GM12878 (cell line): ENCODE measurements around the gene ZNF581. TPM values are rescaled to one million over a fixed set of nuclear protein-coding genes. Genes with fewer than 3 reads are reported as not detected.

Experiments
- ATAC-seq: fragments of 200-7000 bp; cut with Tn5 transposase; 3 replicates; pipeline ENCODE4 v1.9.1; 2020; ENCODE audit warnings: mild to moderate bottlenecking, moderate library complexity
- BruUV-seq: library from RNA; stranded (reverse); fragments of 400-500 nt; replicated peaks from 2 replicates; lab custom pipeline; 2021; lab: Mats Ljungman, UMichigan
- CTCF ChIA-PET: fragments of 300-600 bp; sonication (Branson Sonifier 250); formaldehyde crosslinking; extraction: SDS; loops from one replicate; lab custom pipeline; 2021; ENCODE audit warnings: inconsistent platforms; lab: Yijun Ruan, JAX
- POLR2A ChIA-PET: fragments of 350-600 bp; formaldehyde crosslinking; extraction: SDS; loops from one replicate; lab custom pipeline; 2021; ENCODE audit warnings: inconsistent platforms; lab: Charles Lee
- RAD21 ChIA-PET: fragments of 300-600 bp; sonication (Branson Sonifier 250); formaldehyde crosslinking; loops from one replicate; lab custom pipeline; 2023; ENCODE audit warnings: antibody characterized with exemption; ENCODE audit not compliant: unreplicated experiment; lab: Charles Lee
- SMC1A ChIA-PET: fragments of 300-600 bp; sonication (Branson Sonifier 250); formaldehyde crosslinking; loops from one replicate; lab custom pipeline; 2023; ENCODE audit not compliant: unreplicated experiment, uncharacterized antibody; lab: Charles Lee
- DNase-seq: peaks from one replicate; pipeline ENCODE4 v3.0.0-alpha.2; 2011; ENCODE audit warnings: low read depth, low spot score
- FAIRE-seq: peaks from 3 replicates; lab custom pipeline; 2011; peaks lifted over from hg19 to GRCh38; lab: Jason Lieb, UNC
- H2AFZ ChIP-seq: 2 replicates; pipeline ENCODE4 v1.6.0; 2011; ENCODE audit warnings: low read depth, low read length, control low read depth; ENCODE audit not compliant: control insufficient read depth
- H3K27ac ChIP-seq: 2 replicates; pipeline ENCODE4 v1.5.1; 2011; ENCODE audit warnings: control low read depth; ENCODE audit not compliant: control insufficient read depth, insufficient read depth
- H3K27me3 ChIP-seq, 2 experiments: replicated peaks in 1 of 2; 2 replicates each; pipeline versions ENCODE4 v1.6.0 to v1.6.1; 2011; ENCODE audit warnings: low read length in 1 of 2; ENCODE audit not compliant: control insufficient read depth in 2 of 2, insufficient read depth in 2 of 2
- H3K36me3 ChIP-seq, 2 experiments: 2 replicates each; pipeline ENCODE4 v1.5.1; 2011; ENCODE audit warnings: low read length in 1 of 2; ENCODE audit not compliant: control insufficient read depth in 2 of 2, insufficient read depth in 2 of 2
- H3K4me1 ChIP-seq: 2 replicates; pipeline ENCODE4 v1.6.1; 2011; ENCODE audit warnings: mild to moderate bottlenecking, low read length, moderate library complexity, mixed read lengths; ENCODE audit not compliant: control insufficient read depth, insufficient read depth
- H3K4me2 ChIP-seq: 2 replicates; pipeline ENCODE4 v1.6.0; 2011; ENCODE audit warnings: control low read depth; ENCODE audit not compliant: control insufficient read depth, insufficient read depth
- H3K4me3 ChIP-seq: fragments of 200-600 bp; sonication (generic); 2 replicates; pipeline ENCODE4 v1.5.1; 2016
- H3K79me2 ChIP-seq: 2 replicates; pipeline ENCODE4 v1.6.0; 2011; ENCODE audit warnings: low read length; ENCODE audit not compliant: control insufficient read depth, insufficient read depth
- H3K9ac ChIP-seq: 2 replicates; pipeline ENCODE4 v1.8.0; 2011; ENCODE audit warnings: low read length, control low read depth, mixed read lengths; ENCODE audit not compliant: control insufficient read depth, insufficient read depth
- H3K9me3 ChIP-seq: replicated peaks from 3 replicates; pipeline ENCODE4 v1.5.1; 2011; ENCODE audit warnings: mild to moderate bottlenecking, low read length; ENCODE audit not compliant: control insufficient read depth, insufficient read depth
- H4K20me1 ChIP-seq: 2 replicates; pipeline ENCODE4 v1.6.0; 2011; ENCODE audit not compliant: control insufficient read depth, insufficient read depth
- BCLAF1 ChIP-seq: fragments of 450-650 bp; IDR thresholded peaks from 2 replicates; pipeline ENCODE4 v1.6.1; 2017; ENCODE audit warnings: antibody characterized with exemption, mild to moderate bottlenecking, moderate library complexity
- BHLHE40 ChIP-seq, 2 experiments: fragments of 450-650 bp in 1 of 2; IDR thresholded peaks; 2 replicates each; pipeline ENCODE4 v1.6.1; 2011 to 2017; ENCODE audit warnings: low read depth in 2 of 2, borderline replicate concordance in 1 of 2, improper control_type of control experiment in 1 of 2, low read length in 1 of 2, mild to moderate bottlenecking in 1 of 2
- E4F1 ChIP-seq: fragments of 450-650 bp; IDR thresholded peaks from 2 replicates; pipeline ENCODE4 v1.6.1; 2018; ENCODE audit warnings: borderline replicate concordance, mild to moderate bottlenecking; ENCODE audit not compliant: partially characterized antibody
- EED ChIP-seq: sonication (generic); IDR thresholded peaks from 2 replicates; pipeline ENCODE4 v1.6.1; 2016; ENCODE audit warnings: antibody characterized with exemption, low read depth
- EGR1 ChIP-seq, 2 experiments: IDR thresholded peaks; 1 replicate in 1 of 2; 2 replicates in 1 of 2; pipeline ENCODE4 v1.6.1; 2011 to 2012; ENCODE audit warnings: low read depth in 2 of 2, low read length in 2 of 2, borderline replicate concordance in 1 of 2, mild to moderate bottlenecking in 1 of 2, moderate library complexity in 1 of 2
- GATAD2B ChIP-seq: fragments of 450-650 bp; conservative IDR thresholded peaks from 2 replicates; pipeline ENCODE4 v1.6.1; 2017; ENCODE audit warnings: low read depth, mild to moderate bottlenecking, moderate library complexity
- HCFC1 ChIP-seq: fragments of 150-350 bp; IDR thresholded peaks from 2 replicates; pipeline ENCODE4 v1.6.1; 2014; ENCODE audit warnings: low read length
- HDGF ChIP-seq: fragments of 450-650 bp; IDR thresholded peaks from 2 replicates; pipeline ENCODE4 v1.6.1; 2016; ENCODE audit warnings: antibody characterized with exemption
- IRF4 ChIP-seq: IDR thresholded peaks from 2 replicates; pipeline ENCODE4 v1.6.1; 2011; ENCODE audit warnings: low read depth, low read length
- MEF2B ChIP-seq: fragments of 450-650 bp; IDR thresholded peaks from 2 replicates; pipeline ENCODE4 v1.6.1; 2018; ENCODE audit warnings: mild to moderate bottlenecking, moderate library complexity; ENCODE audit not compliant: partially characterized antibody, poor library complexity, severe bottlenecking
- NBN ChIP-seq: fragments of 450-650 bp; IDR thresholded peaks from 2 replicates; pipeline ENCODE4 v1.6.1; 2016
- NRF1 ChIP-seq: conservative IDR thresholded peaks from 2 replicates; pipeline ENCODE4 v1.6.1; 2011; ENCODE audit warnings: mild to moderate bottlenecking, low read depth, low read length, improper control_type of control experiment
- PAX5 ChIP-seq: IDR thresholded peaks from 2 replicates; pipeline ENCODE4 v1.6.1; 2011; ENCODE audit warnings: low read depth, low read length, borderline replicate concordance
- PAX8 ChIP-seq: fragments of 450-650 bp; IDR thresholded peaks from 2 replicates; pipeline ENCODE4 v1.6.1; 2017; ENCODE audit warnings: mild to moderate bottlenecking, moderate library complexity
- POLR2AphosphoS5 ChIP-seq: IDR thresholded peaks from 2 replicates; pipeline ENCODE4 v1.6.1; 2011; ENCODE audit warnings: mild to moderate bottlenecking, low read length, inconsistent platforms
- SRF ChIP-seq, 2 experiments: IDR thresholded peaks; 2 replicates each; pipeline ENCODE4 v1.6.1; 2011; ENCODE audit warnings: low read depth in 2 of 2, low read length in 2 of 2, mild to moderate bottlenecking in 1 of 2, moderate library complexity in 1 of 2
- WRNIP1 ChIP-seq: IDR thresholded peaks from 2 replicates; pipeline ENCODE4 v1.6.1; 2011; ENCODE audit warnings: low read depth, low read length, improper control_type of control experiment, borderline replicate concordance
- ZNF207 ChIP-seq: fragments of 450-650 bp; IDR thresholded peaks from 2 replicates; pipeline ENCODE4 v1.6.1; 2014; ENCODE audit warnings: antibody characterized with exemption, mild to moderate bottlenecking, borderline replicate concordance
- ZNF274 ChIP-seq: IDR thresholded peaks from one replicate; pipeline ENCODE4 v1.8.0; 2011; ENCODE audit not compliant: insufficient read length, insufficient read depth
- WGBS: methylation state at CpG from one replicate; pipeline ENCODE4 v1.1.6; 2016; ENCODE audit warnings: low lambda C conversion rate; ENCODE audit not compliant: insufficient replicate concordance, insufficient coverage; ENCODE audit errors: missing lambda C conversion rate; 5-methylcytosine and 5-hydroxymethylcytosine counted together
- in situ Hi-C: fragments of 300-500 bp; cut with MboI; formaldehyde crosslinking; loops from 9 replicates; pipeline ENCODE4 v1.14.3; 2018; ENCODE audit warnings: mixed read lengths
- intact Hi-C: fragments of 100-400 bp; cut with micrococcal nuclease; formaldehyde crosslinking; loops from one replicate; pipeline ENCODE4 v1.14.2; 2022; ENCODE audit not compliant: unreplicated experiment
- polyA plus RNA-seq, 11 experiments: library from polyadenylated mRNA; depleted of rRNA in 4 of 11; unstranded in 6 of 11; stranded (reverse) in 5 of 11; fragments of >200 nt; fragmentation: Nextera tagmentation in 4 of 11; fragmentation: Illumina TruSeq in 1 of 11; extraction: Ambion mirVana in 4 of 11; extraction: Trizol in 1 of 11; gene quantifications; 1 replicate in 1 of 11; 2 replicates in 10 of 11; pipeline versions ENCODE4 v1.2.1 to v1.2.3, GENCODE V29; 2011 to 2016; ENCODE audit warnings: inconsistent platforms in 2 of 11, missing spikeins in 2 of 11, low read depth in 1 of 11
- total RNA-seq, 4 experiments: library from RNA; depleted of rRNA in 3 of 4; stranded (reverse); fragments of >200 nt in 3 of 4; fragmentation: Illumina TruSeq in 1 of 4; extraction: Trizol in 1 of 4; gene quantifications; 2 replicates each; pipeline versions ENCODE4 v1.2.1 to v1.2.3, GENCODE V29; 2013 to 2021

Gene ZNF581
- total and polyA plus RNA-seq, 10 of the 15 experiments (the other 5 are each of a cell fraction or from before 2014, with no cell fraction given) = 4.7 to 45.4 (median 22.2) TPM

GRCh38 chr19:55605207-55605636, 38.2 kb upstream of the ZNF581 start:
- peaks cover 10% of the 10 kb centered on the region; the same call in 1 of the 2 replicates for H3K4me1 ChIP-seq
- H4K20me1 ChIP-seq = no peaks in the 10 kb centered on the region
- SMC1A ChIA-PET = interaction anchor here (1.2 to 2.2 kb wide), 8 partner anchors 18 to 128 kb away, joined by 4 to 10 read pairs (median 6); partner anchors contain the start of genes ZNF628 and ZNF784
- peak overlapping the region; percentile 90 for H3K27ac ChIP-seq
- POLR2A ChIA-PET = interaction anchor here (1.1 to 2.4 kb wide), 9 partner anchors 19 to 129 kb away, joined by 3 to 21 read pairs (median 6); partner anchors contain the start of genes ZNF628 and ZNF784
- DNase-seq = peak; percentile 94
- no peaks in the 10 kb centered on the region for H3K27me3 ChIP-seq
- no peak overlapping the region; the same call in 1 of the 2 replicates for H3K4me2 ChIP-seq
- intact Hi-C loops = loop anchor here (1.0 kb wide), 1 partner anchor 266 kb away; the partner anchor contains the start of gene KMT5C
- H3K4me3 ChIP-seq = peak overlapping the region; percentile 69; the same call in 1 of the 2 replicates
- RAD21 ChIA-PET = interaction anchor here (1.0 to 3.3 kb wide), 8 partner anchors 16 to 138 kb away, joined by 3 to 29 read pairs (median 6); partner anchors contain the start of genes ZNF628 and ZNF784
- peak; percentile 59 for FAIRE-seq
- no TSS peak for BruUV-seq
- H3K9me3 ChIP-seq = peaks cover 2% of the 10 kb centered on the region; the same call in 1 of the 3 replicates
- in situ Hi-C loops = no loop called here
- no peak overlapping the region; the same call in 1 of the 2 replicates for H3K9ac ChIP-seq
- CTCF ChIA-PET = interaction anchor here (1.1 to 4.6 kb wide), 12 partner anchors 13 to 221 kb away, joined by 3 to 76 read pairs (median 10); partner anchors contain the start of genes TMEM238, U2AF2, ZNF579 and ZNF784
- under 1% methylated on average over 42 of the region's 43 CpGs for WGBS
- H3K79me2 ChIP-seq = peaks cover 38% of the 10 kb centered on the region
- peaks cover 0 to 9% of the 10 kb centered on the region in 2 experiments for H3K36me3 ChIP-seq
- ATAC-seq = peak; percentile 86
- H2AFZ ChIP-seq = peak overlapping the region; percentile 61; the same call in 1 of the 2 replicates
- peak; percentile 94 for TF ChIP-seq NRF1
- TF ChIP-seq SRF (IDR thresholded peaks at IDR 0.05; ENCODE audit: low read depth in 2 of 2, low read length in 2 of 2) = 0 out of 4 replicates have a peak, but pooled peaks of 1 of the 2 experiments have one; percentile 35
- TF ChIP-seq MEF2B = no peak
- TF ChIP-seq HDGF = peak; percentile 79; the same call in 1 of the 2 replicates
- no peak for TF ChIP-seq WRNIP1
- TF ChIP-seq IRF4 = no peak
- no peak for TF ChIP-seq PAX8
- no peak for TF ChIP-seq GATAD2B
- peak; percentile 18 for TF ChIP-seq E4F1
- 0 out of 2 replicates have a peak, but pooled peaks have one; percentile 11 for TF ChIP-seq PAX5
- TF ChIP-seq NBN = 0 out of 2 replicates have a peak, but pooled peaks have one; percentile 7
- TF ChIP-seq EED = no peak
- TF ChIP-seq ZNF207 = no peak
- TF ChIP-seq POLR2AphosphoS5 = 0 out of 2 replicates have a peak, but pooled peaks have one; percentile 8
- no peak for TF ChIP-seq ZNF274
- no peak for TF ChIP-seq BCLAF1
- TF ChIP-seq BHLHE40 (IDR thresholded peaks at IDR 0.05; ENCODE audit: borderline replicate concordance in 1 of 2, low read depth in 2 of 2, low read length in 1 of 2) = peak in 1 of 2 experiments; percentile 48; a peak in 2 of 4 replicates
- peak in 1 of 2 experiments; percentile 71; a peak in 2 of 3 replicates for TF ChIP-seq EGR1 (IDR thresholded peaks at IDR 0.05; ENCODE audit: borderline replicate concordance in 1 of 2, low read depth in 2 of 2, low read length in 2 of 2)
- peak; percentile 50 for TF ChIP-seq HCFC1
